22Rv1 (cell line): ENCODE data around the gene DDX41.

Experiments used
- CTCF ChIP-seq: fragments of 450-650 bp; IDR thresholded peaks from 2 replicates; pipeline ENCODE4 v1.5.1; 2017; ENCODE audit warnings: mild to moderate bottlenecking
- ZFX ChIP-seq: fragments of 450-650 bp; IDR thresholded peaks from 2 replicates; pipeline ENCODE4 v1.6.1; 2017; ENCODE audit warnings: antibody characterized with exemption, borderline replicate concordance

GRCh38 chr5:177470759-177471536 lies 45.8 kb downstream of the DDX41 start:
- TF ChIP-seq CTCF (no peak), ZFX (no peak)
